Measurements from ENCODE around the gene TUBGCP6. TPM values are rescaled to one million over a fixed set of nuclear protein-coding genes. Genes with fewer than 3 reads are reported as not detected.
"Not testable (repeated sequence)": the region's sequence is repeated elsewhere in the genome, so short reads cannot be mapped to it uniquely, and the experiment has no call there.

Gene TUBGCP6
- total RNA-seq, 1 donor from 2014 or later: 54.4 TPM

GRCh38 chr22:50277761-50278160 is 32.9 kb upstream of the TUBGCP6 start:
- H3K36me3 Mint-ChIP-seq (ENCODE audit: low read depth): peaks cover 8% of the 10 kb centered on the region
- H3K4me3 Mint-ChIP-seq: no peak overlapping the region
- peaks cover 8% of the 10 kb centered on the region for H3K4me1 Mint-ChIP-seq
- TF ChIP-seq, protein P1, sequence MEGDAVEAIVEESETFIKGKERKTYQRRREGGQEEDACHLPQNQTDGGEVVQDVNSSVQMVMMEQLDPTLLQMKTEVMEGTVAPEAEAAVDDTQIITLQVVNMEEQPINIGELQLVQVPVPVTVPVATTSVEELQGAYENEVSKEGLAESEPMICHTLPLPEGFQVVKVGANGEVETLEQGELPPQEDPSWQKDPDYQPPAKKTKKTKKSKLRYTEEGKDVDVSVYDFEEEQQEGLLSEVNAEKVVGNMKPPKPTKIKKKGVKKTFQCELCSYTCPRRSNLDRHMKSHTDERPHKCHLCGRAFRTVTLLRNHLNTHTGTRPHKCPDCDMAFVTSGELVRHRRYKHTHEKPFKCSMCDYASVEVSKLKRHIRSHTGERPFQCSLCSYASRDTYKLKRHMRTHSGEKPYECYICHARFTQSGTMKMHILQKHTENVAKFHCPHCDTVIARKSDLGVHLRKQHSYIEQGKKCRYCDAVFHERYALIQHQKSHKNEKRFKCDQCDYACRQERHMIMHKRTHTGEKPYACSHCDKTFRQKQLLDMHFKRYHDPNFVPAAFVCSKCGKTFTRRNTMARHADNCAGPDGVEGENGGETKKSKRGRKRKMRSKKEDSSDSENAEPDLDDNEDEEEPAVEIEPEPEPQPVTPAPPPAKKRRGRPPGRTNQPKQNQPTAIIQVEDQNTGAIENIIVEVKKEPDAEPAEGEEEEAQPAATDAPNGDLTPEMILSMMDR (conservative IDR thresholded peaks at IDR 0.05): no peak
- H3K27ac Mint-ChIP-seq (ENCODE audit: unreplicated experiment): no peak overlapping the region
- peaks cover 6% of the 10 kb centered on the region for H3K27me3 Mint-ChIP-seq (ENCODE audit: low read depth)
- H3K9me3 Mint-ChIP-seq: no peaks in the 10 kb centered on the region
- no peak for DNase-seq (ENCODE audit: low read depth, low spot score)

DNA sequence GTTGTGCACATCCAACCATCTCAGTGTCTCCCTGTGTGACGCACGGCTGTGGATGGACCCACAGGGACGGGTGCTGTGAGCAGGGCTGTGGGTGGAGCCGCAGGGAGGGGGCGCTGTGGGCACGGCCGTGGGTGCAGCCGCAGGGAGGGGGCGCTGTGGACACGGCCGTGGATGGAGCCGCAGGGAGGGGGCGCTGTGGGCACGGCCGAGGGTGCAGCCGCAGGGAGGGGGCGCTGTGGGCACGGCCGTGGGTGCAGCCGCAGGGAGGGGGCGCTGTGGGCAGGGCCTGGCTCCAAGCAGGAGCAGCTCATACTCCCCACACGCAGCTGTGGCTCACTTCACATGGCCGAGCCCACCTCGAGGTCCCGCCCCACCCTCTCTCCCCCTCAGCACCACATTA is 31.3 kb upstream of the TUBGCP6 start:
- peaks cover 8% of the 10 kb centered on the region for H3K36me3 Mint-ChIP-seq (ENCODE audit: low read depth)

GRCh38 chr22:50275181-50276055 is 30.6 kb upstream of the TUBGCP6 start:
- no peaks in the 10 kb centered on the region for H3K9me3 Mint-ChIP-seq
- H3K4me3 Mint-ChIP-seq: no peak overlapping the region
- H3K27ac Mint-ChIP-seq (ENCODE audit: unreplicated experiment): no peak overlapping the region
- H3K4me1 Mint-ChIP-seq: peaks cover 11% of the 10 kb centered on the region
- H3K36me3 Mint-ChIP-seq (ENCODE audit: low read depth): peaks cover 8% of the 10 kb centered on the region
- no peak for DNase-seq (ENCODE audit: low read depth, low spot score)
- TF ChIP-seq, protein P1 (conservative IDR thresholded peaks at IDR 0.05): no peak
- H3K27me3 Mint-ChIP-seq (ENCODE audit: low read depth): peaks cover 18% of the 10 kb centered on the region

More for the DNA sequence above, 31.3 kb upstream of the TUBGCP6 start:
- TF ChIP-seq, protein P1 (conservative IDR thresholded peaks at IDR 0.05): peak; percentile 44
- no peaks in the 10 kb centered on the region for H3K9me3 Mint-ChIP-seq
- no peak for DNase-seq (ENCODE audit: low read depth, low spot score)
- no peak overlapping the region for H3K27ac Mint-ChIP-seq (ENCODE audit: unreplicated experiment)
- H3K4me3 Mint-ChIP-seq: no peak overlapping the region
- peaks cover 8% of the 10 kb centered on the region for H3K4me1 Mint-ChIP-seq
- peaks cover 12% of the 10 kb centered on the region for H3K27me3 Mint-ChIP-seq (ENCODE audit: low read depth)

DNA sequence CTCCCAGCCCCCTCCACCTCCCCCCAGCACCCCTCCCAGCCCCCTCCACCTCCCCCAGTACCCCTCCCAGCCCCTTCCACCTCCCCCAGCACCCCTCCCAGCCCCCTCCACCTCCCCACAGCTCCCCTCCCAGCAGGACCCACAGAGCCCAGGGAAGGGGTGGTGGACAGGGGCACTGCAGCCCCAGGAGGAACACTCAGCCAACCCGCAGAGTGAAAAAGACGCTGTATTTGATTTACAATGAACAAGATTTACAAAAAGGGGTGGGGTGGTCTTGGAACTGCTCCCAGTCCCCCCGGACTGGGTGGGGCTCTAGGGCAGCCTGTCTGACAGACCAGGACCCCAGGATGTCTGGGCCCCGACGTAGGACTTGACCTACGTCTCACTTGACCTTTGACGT is 29.9 kb upstream of the TUBGCP6 start:
- no peak for DNase-seq (ENCODE audit: low read depth, low spot score)
- peaks cover 11% of the 10 kb centered on the region for H3K4me1 Mint-ChIP-seq
- H3K9me3 Mint-ChIP-seq: no peaks in the 10 kb centered on the region
- peaks cover 8% of the 10 kb centered on the region for H3K36me3 Mint-ChIP-seq (ENCODE audit: low read depth)
- H3K27me3 Mint-ChIP-seq (ENCODE audit: low read depth): peaks cover 18% of the 10 kb centered on the region
- TF ChIP-seq, protein P1 (conservative IDR thresholded peaks at IDR 0.05): no peak
- no peak overlapping the region for H3K27ac Mint-ChIP-seq (ENCODE audit: unreplicated experiment)
- no peak overlapping the region for H3K4me3 Mint-ChIP-seq

GRCh38 chr22:50274311-50274710 is 29.5 kb upstream of the TUBGCP6 start:
- peaks cover 11% of the 10 kb centered on the region for H3K4me1 Mint-ChIP-seq
- H3K27me3 Mint-ChIP-seq (ENCODE audit: low read depth): peaks cover 20% of the 10 kb centered on the region
- peaks cover 8% of the 10 kb centered on the region for H3K36me3 Mint-ChIP-seq (ENCODE audit: low read depth)
- TF ChIP-seq, protein P1 (conservative IDR thresholded peaks at IDR 0.05): peak; percentile 51
- H3K4me3 Mint-ChIP-seq: peak overlapping the region; percentile 79
- no peak for DNase-seq (ENCODE audit: low read depth, low spot score)
- no peaks in the 10 kb centered on the region for H3K9me3 Mint-ChIP-seq
- H3K27ac Mint-ChIP-seq (ENCODE audit: unreplicated experiment): no peak overlapping the region

DNA sequence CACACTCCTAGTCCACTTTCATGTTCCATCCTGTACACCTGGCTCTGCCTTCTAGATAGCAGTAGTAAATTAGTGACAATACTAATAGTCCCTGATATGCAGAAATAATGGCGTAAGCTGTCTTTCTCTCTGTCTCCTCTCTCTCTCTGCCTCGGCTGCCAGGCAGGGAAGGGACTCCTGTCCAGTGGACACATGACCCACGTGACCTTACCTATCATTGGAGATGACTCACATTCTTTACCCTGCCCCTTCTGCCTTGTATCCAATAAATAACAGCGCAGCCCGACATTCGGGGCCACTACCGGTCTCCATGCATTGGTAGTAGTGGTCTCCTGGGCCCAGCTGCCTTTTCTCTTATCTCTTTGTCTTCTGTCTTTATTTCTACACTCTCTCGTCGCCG is 29.0 kb upstream of the TUBGCP6 start:
- not testable (repeated sequence) for H3K36me3 Mint-ChIP-seq (ENCODE audit: low read depth); DNase-seq (ENCODE audit: low read depth, low spot score); H3K27ac Mint-ChIP-seq (ENCODE audit: unreplicated experiment); H3K9me3 Mint-ChIP-seq
- Mint-ChIP-seq H3K4me3 (peak overlapping the region; percentile 79), H3K27me3 (ENCODE audit: low read depth) (peaks cover 26% of the 10 kb centered on the region), H3K4me1 (peaks cover 11% of the 10 kb centered on the region)
